Hair follicle dermal papilla cell (primary cell): ENCODE results near the gene MED31. TPM values are rescaled to one million over a fixed set of nuclear protein-coding genes. Genes with fewer than 3 reads are reported as not detected.

Source experiments
- small RNA-seq: library from RNA; depleted of rRNA; stranded (forward); fragments of <200 nt; gene quantifications from one replicate; pipeline ENCODE3, GENCODE V24; 2012
- total RNA-seq: library from RNA; depleted of rRNA; stranded (reverse); fragments of >200 nt; gene quantifications from 2 replicates; pipeline ENCODE4 v1.2.3, GENCODE V29; 2012

The MED31 gene
- 4.6 and 7.1 TPM in 2 replicates for total RNA-seq

GRCh38 chr17:6651354-6651918 lies at the start of gene MED31, which contains the start of gene C17orf100:
TSS of gene MED31 (minus strand) at chr17:6651605. CDS start at chr17:6651528, 77 bp downstream.
TSS of gene C17orf100 (plus strand) at chr17:6651762. CDS start at chr17:6651914, 152 bp downstream.

GRCh38 chr17:6640536-6641246 lies 10.7 kb downstream of the MED31 start, which contains the start of the genes KIAA0753 and TXNDC17:
TSS of gene KIAA0753 (minus strand) at chr17:6640711. CDS start at chr17:6635103, 5,608 bp downstream.
TSS of gene TXNDC17 (plus strand) at chr17:6641060. CDS start at chr17:6641083, 23 bp downstream.

Small RNA genes within 50 kb of the gene (small RNA-seq; reads per million reads assigned to genes)
- not detected for gene MIR4520-1
- 0.27 reads per million for gene RNA5SP435

Other genes starting within 250 kb of the MED31 start
- under 0.01 TPM in 1 of 2 replicates, not detected in the other for gene AIPL1, start 216.5 kb downstream of the MED31 start, total RNA-seq
- gene PIMREG, start 207.2 kb downstream of the MED31 start, total RNA-seq: 2.7 and 2.8 TPM in 2 replicates
- 0.61 and 0.97 TPM in 2 replicates for gene PITPNM3, start 95.0 kb downstream of the MED31 start, total RNA-seq
- gene KIAA0753, start 10.9 kb downstream of the MED31 start, total RNA-seq: 13.2 and 26.0 TPM in 2 replicates
- 41.7 and 50.0 TPM in 2 replicates for gene TXNDC17, start 10.5 kb downstream of the MED31 start, total RNA-seq
- 0.12 and 0.49 TPM in 2 replicates for gene C17orf100, start 157 bp upstream of the MED31 start, total RNA-seq
- not detected in 2 replicates for gene SLC13A5, start 61.8 kb upstream of the MED31 start, total RNA-seq
- 51.5 and 90.9 TPM in 2 replicates for gene XAF1, start 104.4 kb upstream of the MED31 start, total RNA-seq
- 0.97 TPM in 1 of 2 replicates, not detected in the other for gene FBXO39, start 124.6 kb upstream of the MED31 start, total RNA-seq
- gene TEKT1, start 180.1 kb upstream of the MED31 start, total RNA-seq: not detected in 2 replicates